Inflammatory macrophage treated with lipopolysaccharide for 1 hour (primary cell): ENCODE measurements around the gene INTS14.
"Not testable (repeated sequence)": the region's sequence is repeated elsewhere in the genome, so short reads cannot be mapped to it uniquely, and the experiment has no call there.

Experiments used
- DNase-seq, 2 donors: peaks; one replicate each; pipeline ENCODE4 v3.0.0-alpha.2; 2020 to 2022

The INTS14 gene

GRCh38 chr15:65630760-65631159 lies 19.8 kb upstream of the INTS14 start:
- DNase-seq = no peak

GRCh38 chr15:65629548-65629947 lies 18.6 kb upstream of the INTS14 start:
- no peak for DNase-seq

GRCh38 chr15:65626856-65627255 lies 15.9 kb upstream of the INTS14 start:
- no peak for DNase-seq

- no peak for DNase-seq
These were observed 12.2 kb upstream of the INTS14 start for GRCh38 chr15:65623103-65623502.

GRCh38 chr15:65621638-65622037 lies 10.7 kb upstream of the INTS14 start, which contains the start of gene SLC24A1:
Gene SLC24A1, plus strand, starts transcription at chr15:65621938. Its CDS starts 2,143 bp downstream, at chr15:65624081.
- no peak for DNase-seq

- DNase-seq = no peak
These were observed 9.9 kb upstream of the INTS14 start for GRCh38 chr15:65620833-65621232.

GRCh38 chr15:65619626-65620290 lies 8.8 kb upstream of the INTS14 start:
- DNase-seq = peak in 1 of 2 donors; percentile 13

GRCh38 chr15:65618560-65619109 lies 7.7 kb upstream of the INTS14 start:
- DNase-seq = no peak

GRCh38 chr15:65615887-65616286 lies 5.0 kb upstream of the INTS14 start:
- DNase-seq = not testable (repeated sequence)

- DNase-seq = peak; percentile 24 to 44
These were observed 2.2 kb upstream of the INTS14 start for GRCh38 chr15:65612949-65613744.

- DNase-seq = peak; percentile 11 to 52
These were observed 1.6 kb upstream of the INTS14 start for GRCh38 chr15:65612616-65612946.

- DNase-seq = no peak
These were observed 1.1 kb upstream of the INTS14 start for GRCh38 chr15:65611888-65612615.

- no peak for DNase-seq
These were observed 7.4 kb downstream of the INTS14 start for GRCh38 chr15:65603559-65603958.

- no peak for DNase-seq
These were observed 7.8 kb downstream of the INTS14 start for GRCh38 chr15:65603134-65603533.

- no peak for DNase-seq
These were observed 11.3 kb downstream of the INTS14 start for GRCh38 chr15:65599677-65600076.

GRCh38 chr15:65598468-65598867 lies 12.5 kb downstream of the INTS14 start:
- no peak for DNase-seq

GRCh38 chr15:65595960-65596359 lies 15.0 kb downstream of the INTS14 start:
- DNase-seq = no peak

- DNase-seq = no peak
These were observed 23.8 kb downstream of the INTS14 start for GRCh38 chr15:65587094-65587493.

GRCh38 chr15:65584241-65584640 lies 26.7 kb downstream of the INTS14 start:
- no peak for DNase-seq

- DNase-seq = no peak
These were observed 27.2 kb downstream of the INTS14 start for GRCh38 chr15:65583701-65584100.

GRCh38 chr15:65580287-65580686 lies 30.6 kb downstream of the INTS14 start:
- no peak for DNase-seq

- DNase-seq = no peak
These were observed 31.2 kb downstream of the INTS14 start for GRCh38 chr15:65579762-65580161.
